Esophagus squamous epithelium (tissue), 4 donors: ENCODE results near the gene BRMS1.

Experiments used
- CTCF ChIP-seq, 6 experiments: fragments of 450-650 bp in 4 of 6; fragments of 200-600 bp in 2 of 6; sonication (generic) in 2 of 6; IDR thresholded peaks; one replicate each; pipeline ENCODE4 v1.5.1; 2016 to 2019; ENCODE audit warnings: antibody characterized with exemption in 6 of 6, mild to moderate bottlenecking in 4 of 6, moderate library complexity in 4 of 6
- POLR2A ChIP-seq, 4 donors: fragments of 450-650 bp; IDR thresholded peaks; one replicate each; pipeline ENCODE4 v1.6.1; 2017; ENCODE audit warnings: antibody characterized with exemption in 4 of 4, mild to moderate bottlenecking in 4 of 4, moderate library complexity in 3 of 4

- TF ChIP-seq CTCF (IDR thresholded peaks at IDR 0.05) (peak; percentile 56 to 79 (median 69)), POLR2A (IDR thresholded peaks at IDR 0.05) (no peak)
These were observed 44.0 kb upstream of the BRMS1 start for GRCh38 chr11:66388780-66389386.
